Heart right ventricle (tissue), 16 donors: Measurements from ENCODE around the gene PEF1. TPM values are rescaled to one million over a fixed set of nuclear protein-coding genes. Genes with fewer than 3 reads are reported as not detected.
A peak's percentile ranks its signal among the peaks of the same experiment; 100 is the strongest.
"Not testable (repeated sequence)": the region's sequence is repeated elsewhere in the genome, so short reads cannot be mapped to it uniquely, and the experiment has no call there.

Experiments
- ATAC-seq, 8 donors: fragments of 200-7000 bp; cut with Tn5 transposase; one replicate each; pipeline ENCODE4 v1.9.1; 2020; ENCODE audit warnings: mild to moderate bottlenecking in 8 of 8, moderate library complexity in 8 of 8, moderate number of reproducible peaks in 1 of 8
- DNase-seq, 2 donors: peaks; one replicate each; pipeline ENCODE4 v3.0.0-alpha.2; 2020
- H3K27ac ChIP-seq, 10 donors: fragments of 200-600 bp; sonication (generic) in 2 of 10; one replicate each; pipeline versions ENCODE4 v1.5.0 to v1.8.0; 2020 to 2022; ENCODE audit warnings: mild to moderate bottlenecking in 3 of 10
- H3K27me3 ChIP-seq, 7 donors: fragments of 200-600 bp; one replicate each; pipeline ENCODE4 v1.8.0; 2021 to 2022; ENCODE audit warnings: mild to moderate bottlenecking in 2 of 7
- H3K36me3 ChIP-seq, 9 donors: fragments of 200-600 bp; sonication (generic) in 1 of 9; one replicate each; pipeline versions ENCODE4 v1.5.0 to v1.8.0; 2020 to 2022; ENCODE audit warnings: mild to moderate bottlenecking in 2 of 9
- H3K4me1 ChIP-seq, 9 donors: fragments of 200-600 bp; sonication (generic) in 1 of 9; one replicate each; pipeline versions ENCODE4 v1.5.0 to v1.8.0; 2020 to 2022; ENCODE audit warnings: mild to moderate bottlenecking in 4 of 9
- H3K4me3 ChIP-seq, 10 donors: fragments of 200-600 bp; sonication (generic) in 2 of 10; one replicate each; pipeline versions ENCODE4 v1.5.0 to v1.8.0; 2020 to 2022; ENCODE audit warnings: mild to moderate bottlenecking in 7 of 10, moderate library complexity in 2 of 10
- H3K9me3 ChIP-seq, 11 donors: fragments of 200-600 bp in 10 of 11; sonication (generic) in 2 of 11; one replicate each; pipeline versions ENCODE4 v1.5.0 to v1.8.0; 2013 to 2022; ENCODE audit warnings: mild to moderate bottlenecking in 2 of 11, control low read depth in 1 of 11, moderate library complexity in 1 of 11
- CTCF ChIP-seq, 9 donors: fragments of 200-600 bp; sonication (generic) in 2 of 9; IDR thresholded peaks; one replicate each; pipeline versions ENCODE4 v1.5.0 to v1.8.0; 2021 to 2022; ENCODE audit warnings: antibody characterized with exemption in 9 of 9, mild to moderate bottlenecking in 5 of 9, moderate library complexity in 1 of 9
- WGBS, 2 donors: extraction: QIAGEN DNeasy Blood & Tissue Kit; methylation state at CpG; one replicate each; pipeline ENCODE4 v1.1.7; 2013; ENCODE audit warnings: inconsistent platforms in 1 of 2; 5-methylcytosine and 5-hydroxymethylcytosine counted together
- intact Hi-C, 10 donors: fragments of 100-400 bp; cut with DNase I; formaldehyde crosslinking; loops; one replicate each; pipeline versions ENCODE4 v1.11.1 to v1.14.2; 2022
- polyA plus RNA-seq, 2 donors: library from polyadenylated mRNA; stranded (reverse); fragments of 200-250 nt; gene quantifications; one replicate each; pipeline ENCODE4 v1.2.3, GENCODE V29; 2013
- total RNA-seq, 10 donors: library from RNA; stranded (reverse); fragmentation: NEBNext Ultra II Directional in 3 of 10; extraction: Animal tissue kit (Norgen Biotek cat#: 25700) in 3 of 10; gene quantifications; one replicate each; pipeline versions ENCODE4 v1.2.1 to v1.2.4, GENCODE V29; 2021 to 2023
- donor health status: Arrhythmogenic right ventricular cardiomyopathy.
- donor health status: ischemic (EF 13 %, LVEDD 7.1; RV severe dilation, severe dysfunction).
- donor health status: healthy with polysubstance abuse.
- donor health status: DM: no; HTN: yes; CAD: no.
- donor health status: DM: no; HTN: no; CAD: no.
- donor health status: ischemic (EF 25% LVEDD 6.9; RV normal size, moderate dysfunction).
- donor health status: ischemic (EF 25% LVEDD 5.7; RV mildly dilated, moderate dysfunction).
- donor health status: healthy.
- donor health status: DM: yes; HTN: yes; CAD: no.
- donor health status: Ischemic cardiomyopathy.
- donor health status: ischemic (EF 35%, LVEDD 5.7; RV mildly dilated, moderate dysfunction).
- donor health status: nonischemic (EF 11% LVEDD 7.7; RV severe dilation, severe dysfunction).
- donor health status: DM: yes; HTN: yes; CAD: no.
- donor health status: PGD.
- donor health status: ischemic (EF 29% LVEDD 5.4; RV normal size, mild dysfunction).
- donor health status: nonischemic (EF 23%, LVEDD 6.1; RV moderate dilation, normal function).

Gene PEF1
- total and polyA plus RNA-seq, 12 donors, result 35.0 to 94.3 (median 40.0) TPM

GRCh38 chr1:31587720-31588423, 56.8 kb downstream of the PEF1 start:
- Histone ChIP-seq H3K27ac (peak overlapping the region; percentile 82 to 96 (median 94)), H3K36me3 (peaks cover 6 to 49% (median 20%) of the 10 kb centered on the region in 9 donors), H3K9me3 (no peaks in the 10 kb centered on the region), H3K27me3 (peaks cover 0 to 13% (median 0%) of the 10 kb centered on the region in 7 donors), H3K4me3 (peak overlapping the region in 3 of 10 donors; percentile 45 to 46 (median 46)), H3K4me1 (peaks cover 29 to 86% (median 70%) of the 10 kb centered on the region in 9 donors)
- intact Hi-C loops, result loop anchor here in 1 of 10 donors (1.0 kb wide), 1 partner anchor 12 kb away; the partner anchor contains the start of gene TINAGL1
- 31% methylated on average over 14 of the region's 14 CpGs for WGBS, 2 donors
- TF ChIP-seq CTCF (IDR thresholded peaks at IDR 0.05), result peak; percentile 23 to 76 (median 65)
- ATAC-seq (peak; percentile 5 to 63 (median 48)), DNase-seq (peak; percentile 73 to 75)

GRCh38 chr1:31587328-31587699, 57.4 kb downstream of the PEF1 start:
- Histone ChIP-seq H3K27me3 (peaks cover 0 to 13% (median 0%) of the 10 kb centered on the region in 7 donors), H3K36me3 (peaks cover 6 to 50% (median 20%) of the 10 kb centered on the region in 9 donors), H3K27ac (peak overlapping the region; percentile 82 to 96 (median 94)), H3K4me1 (peaks cover 32 to 92% (median 72%) of the 10 kb centered on the region in 9 donors)
- 94% methylated on average over 5 of the region's 5 CpGs for WGBS, 2 donors
- not testable (repeated sequence) for ATAC-seq, H3K9me3 ChIP-seq, H3K4me3 ChIP-seq, DNase-seq
- intact Hi-C loops, result loop anchor here in 1 of 10 donors (1.0 kb wide), 1 partner anchor 11 kb away; the partner anchor contains the start of gene TINAGL1

- H3K4me3 ChIP-seq, result no peak overlapping the region
- ATAC-seq (no peak), DNase-seq (peak in 1 of 2 donors; percentile 5)
- no peak for TF ChIP-seq CTCF (IDR thresholded peaks at IDR 0.05)
- peaks cover 0 to 13% (median 0%) of the 10 kb centered on the region in 7 donors for H3K27me3 ChIP-seq
- H3K36me3 ChIP-seq, result peaks cover 6 to 53% (median 21%) of the 10 kb centered on the region in 9 donors
- H3K9me3 ChIP-seq, result no peaks in the 10 kb centered on the region
- peak overlapping the region; percentile 82 to 96 (median 94) for H3K27ac ChIP-seq
- H3K4me1 ChIP-seq, result peaks cover 37 to 94% (median 79%) of the 10 kb centered on the region in 9 donors
- 73 to 76% methylated on average over 29 to 47 of the region's 47 CpGs for WGBS, 2 donors
- intact Hi-C loops, result loop anchor here in 1 of 10 donors (1.0 kb wide), 1 partner anchor 10 kb away; the partner anchor contains the start of gene TINAGL1
Observed at GRCh38 chr1:31586376-31587327, 58.0 kb downstream of the PEF1 start.

GRCh38 chr1:31585736-31586365, 58.8 kb downstream of the PEF1 start:
- TF ChIP-seq CTCF (IDR thresholded peaks at IDR 0.05), result no peak
- Histone ChIP-seq H3K27me3 (peaks cover 0 to 13% (median 0%) of the 10 kb centered on the region in 7 donors), H3K27ac (peak overlapping the region; percentile 3 to 96 (median 94)), H3K4me3 (no peak overlapping the region), H3K36me3 (peaks cover 6 to 54% (median 25%) of the 10 kb centered on the region in 9 donors), H3K4me1 (peaks cover 38 to 99% (median 87%) of the 10 kb centered on the region in 9 donors), H3K9me3 (no peaks in the 10 kb centered on the region)
- DNase-seq, result peak in 1 of 2 donors; percentile 2
- ATAC-seq, result no peak
- 83 to 87% methylated on average over 11 of the region's 11 CpGs for WGBS, 2 donors
- intact Hi-C loops, result no loop called here
